Smooth muscle cell (in vitro differentiated cells): ENCODE data around the gene PTCSC3. TPM values are rescaled to one million over a fixed set of nuclear protein-coding genes. Genes with fewer than 3 reads are reported as not detected.

Source experiments
- DNase-seq: peaks from one replicate; lab custom pipeline; 2025; ENCODE audit not compliant: unreplicated experiment; lab: John Stamatoyannopoulos, UW
- H2AFZ ChIP-seq: fragments of 200-600 bp; sonication (generic); 2 replicates; pipeline ENCODE4 v1.6.0; 2016; ENCODE audit warnings: antibody characterized with exemption, low read depth, mild to moderate bottlenecking
- H3F3A ChIP-seq: fragments of 200-600 bp; sonication (generic); 2 replicates; pipeline ENCODE4 v1.6.0; 2017; ENCODE audit warnings: antibody characterized with exemption, low read depth
- H3K27ac ChIP-seq: fragments of 200-600 bp; sonication (generic); 2 replicates; pipeline ENCODE4 v1.5.1; 2016; ENCODE audit warnings: low read depth, mild to moderate bottlenecking
- H3K27me3 ChIP-seq: fragments of 200-600 bp; sonication (generic); 2 replicates; pipeline ENCODE4 v1.6.1; 2016; ENCODE audit warnings: low read depth, mild to moderate bottlenecking
- H3K36me3 ChIP-seq: fragments of 200-600 bp; sonication (generic); 2 replicates; pipeline ENCODE4 v1.5.1; 2016; ENCODE audit warnings: low read depth
- H3K4me1 ChIP-seq: fragments of 200-600 bp; sonication (generic); 2 replicates; pipeline ENCODE4 v1.5.1; 2016; ENCODE audit warnings: low read depth
- H3K4me2 ChIP-seq: fragments of 200-600 bp; sonication (generic); 2 replicates; pipeline ENCODE4 v1.6.0; 2016; ENCODE audit warnings: mild to moderate bottlenecking
- H3K4me3 ChIP-seq: fragments of 200-600 bp; sonication (generic); 2 replicates; pipeline ENCODE4 v1.5.1; 2016; ENCODE audit warnings: mild to moderate bottlenecking
- H3K79me2 ChIP-seq: fragments of 200-600 bp; sonication (generic); 2 replicates; pipeline ENCODE4 v1.6.0; 2016; ENCODE audit warnings: low read depth, mild to moderate bottlenecking
- H3K9ac ChIP-seq: fragments of 200-600 bp; sonication (generic); 2 replicates; pipeline ENCODE4 v1.6.0; 2016; ENCODE audit warnings: low read depth
- H3K9me3 ChIP-seq: fragments of 200-600 bp; sonication (generic); replicated peaks from 2 replicates; pipeline ENCODE4 v1.5.1; 2016; ENCODE audit warnings: low read depth
- H4K20me1 ChIP-seq: fragments of 200-600 bp; sonication (generic); 2 replicates; pipeline ENCODE4 v1.6.0; 2016; ENCODE audit warnings: low read depth
- WGBS: methylation state at CpG from one replicate; pipeline ENCODE4 v1.1.7; 2016; ENCODE audit warnings: low lambda C conversion rate; 5-methylcytosine and 5-hydroxymethylcytosine counted together
- polyA plus RNA-seq: library from polyadenylated mRNA; unstranded; fragments of >200 nt; fragmentation: Nextera tagmentation; extraction: Ambion mirVana; gene quantifications from 2 replicates; pipeline ENCODE4 v1.2.1, GENCODE V29; 2016
- total RNA-seq: library from RNA; depleted of rRNA; stranded (reverse); fragments of >200 nt; gene quantifications from 2 replicates; pipeline ENCODE4 v1.2.3, GENCODE V29; 2014
- TF ChIP-seq, protein P1 (sequence below): fragments of 200-600 bp; sonication (generic); IDR thresholded peaks from 2 replicates; pipeline ENCODE4 v1.5.1; 2017; ENCODE audit warnings: borderline replicate concordance, mild to moderate bottlenecking, antibody characterized with exemption; ENCODE audit not compliant: insufficient read depth, poor library complexity, severe bottlenecking

Gene PTCSC3
- total and polyA plus RNA-seq, 2 experiments from 2014 or later = not detected

DNA sequence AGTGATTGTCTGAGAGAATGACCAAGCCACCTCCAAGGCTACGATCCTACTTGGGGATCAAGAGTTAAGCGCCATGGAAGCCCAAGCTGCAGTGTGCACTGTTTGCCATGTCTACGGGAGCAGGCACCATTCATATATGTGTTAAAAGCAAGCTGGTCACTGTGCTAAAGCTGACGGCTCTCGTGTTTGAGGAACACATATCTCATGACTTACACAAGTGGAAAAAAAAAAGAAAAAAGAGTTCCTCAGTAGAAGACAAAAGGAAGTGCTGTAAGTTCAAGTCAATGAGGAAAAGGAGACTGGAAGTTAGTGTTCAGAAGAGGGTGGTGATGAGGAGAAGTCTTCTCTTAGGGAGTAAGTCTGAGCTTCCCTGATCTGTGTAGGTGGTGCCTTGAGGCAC is 4.9 kb upstream of the PTCSC3 start:
- H3K4me3 ChIP-seq = no peak overlapping the region
- no peak for DNase-seq
- H3K9ac ChIP-seq = no peak overlapping the region
- no peaks in the 10 kb centered on the region for H3K27me3 ChIP-seq
- no peaks in the 10 kb centered on the region for H3K4me1 ChIP-seq
- H3F3A ChIP-seq = no peaks in the 10 kb centered on the region
- H3K9me3 ChIP-seq = no peaks in the 10 kb centered on the region
- WGBS = 93% methylated on average over 5 of the region's 5 CpGs
- H3K36me3 ChIP-seq = no peaks in the 10 kb centered on the region
- no peaks in the 10 kb centered on the region for H3K79me2 ChIP-seq
- no peaks in the 10 kb centered on the region for H4K20me1 ChIP-seq
- no peak overlapping the region for H3K27ac ChIP-seq
- TF ChIP-seq, protein P1, sequence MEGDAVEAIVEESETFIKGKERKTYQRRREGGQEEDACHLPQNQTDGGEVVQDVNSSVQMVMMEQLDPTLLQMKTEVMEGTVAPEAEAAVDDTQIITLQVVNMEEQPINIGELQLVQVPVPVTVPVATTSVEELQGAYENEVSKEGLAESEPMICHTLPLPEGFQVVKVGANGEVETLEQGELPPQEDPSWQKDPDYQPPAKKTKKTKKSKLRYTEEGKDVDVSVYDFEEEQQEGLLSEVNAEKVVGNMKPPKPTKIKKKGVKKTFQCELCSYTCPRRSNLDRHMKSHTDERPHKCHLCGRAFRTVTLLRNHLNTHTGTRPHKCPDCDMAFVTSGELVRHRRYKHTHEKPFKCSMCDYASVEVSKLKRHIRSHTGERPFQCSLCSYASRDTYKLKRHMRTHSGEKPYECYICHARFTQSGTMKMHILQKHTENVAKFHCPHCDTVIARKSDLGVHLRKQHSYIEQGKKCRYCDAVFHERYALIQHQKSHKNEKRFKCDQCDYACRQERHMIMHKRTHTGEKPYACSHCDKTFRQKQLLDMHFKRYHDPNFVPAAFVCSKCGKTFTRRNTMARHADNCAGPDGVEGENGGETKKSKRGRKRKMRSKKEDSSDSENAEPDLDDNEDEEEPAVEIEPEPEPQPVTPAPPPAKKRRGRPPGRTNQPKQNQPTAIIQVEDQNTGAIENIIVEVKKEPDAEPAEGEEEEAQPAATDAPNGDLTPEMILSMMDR = no peak
- H2AFZ ChIP-seq = no peak overlapping the region
- H3K4me2 ChIP-seq = no peak overlapping the region

GRCh38 chr14:36177489-36177888 is 967 bp upstream of the PTCSC3 start:
- no peak overlapping the region for H3K27ac ChIP-seq
- TF ChIP-seq, protein P1 = no peak
- no peaks in the 10 kb centered on the region for H3K79me2 ChIP-seq
- no peaks in the 10 kb centered on the region for H3K27me3 ChIP-seq
- no peak overlapping the region for H3K9ac ChIP-seq
- no peaks in the 10 kb centered on the region for H3K4me1 ChIP-seq
- no peaks in the 10 kb centered on the region for H3F3A ChIP-seq
- no peaks in the 10 kb centered on the region for H3K9me3 ChIP-seq
- no peaks in the 10 kb centered on the region for H4K20me1 ChIP-seq
- no peak for DNase-seq
- no peaks in the 10 kb centered on the region for H3K36me3 ChIP-seq
- no peak overlapping the region for H2AFZ ChIP-seq
- no peak overlapping the region for H3K4me2 ChIP-seq
- no peak overlapping the region for H3K4me3 ChIP-seq
- 80% methylated on average over 1 of the region's 1 CpG for WGBS

DNA sequence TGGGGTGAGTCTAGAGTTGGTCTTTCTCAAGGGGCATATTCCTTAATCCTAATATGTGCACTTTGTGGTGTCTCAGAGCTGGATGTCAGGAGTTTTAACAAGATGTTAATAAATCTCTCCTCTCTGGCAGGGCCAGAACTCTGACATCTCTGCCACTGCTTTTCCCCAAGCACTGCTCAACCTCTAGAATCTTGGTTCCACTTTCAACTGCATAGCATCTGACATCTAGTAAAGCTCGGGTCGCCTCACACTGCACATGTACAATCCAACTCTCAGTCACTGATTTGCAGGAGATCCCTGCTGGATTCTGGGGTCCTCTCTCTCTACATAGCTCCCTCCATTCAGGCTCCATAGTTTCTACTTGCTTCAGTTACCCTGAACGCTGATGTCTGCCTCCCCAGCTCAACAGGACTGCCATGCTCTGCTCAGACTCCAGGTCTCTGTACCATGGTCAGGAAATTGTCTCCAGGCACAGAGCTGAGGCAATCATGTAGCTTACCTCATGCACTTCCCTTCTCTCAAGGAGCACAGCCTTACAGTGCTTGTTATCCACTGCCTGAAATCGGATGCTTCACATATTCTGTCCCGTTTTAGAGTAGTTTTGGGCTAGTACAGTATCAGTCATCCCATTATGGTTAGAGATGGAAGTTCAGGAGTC is 1.6 kb downstream of the PTCSC3 start:
- Histone ChIP-seq H3K27me3 (no peaks in the 10 kb centered on the region), H3K36me3 (no peaks in the 10 kb centered on the region), H3K9ac (no peak overlapping the region), H3K4me3 (no peak overlapping the region), H3K9me3 (no peaks in the 10 kb centered on the region), H4K20me1 (no peaks in the 10 kb centered on the region), H3K79me2 (no peaks in the 10 kb centered on the region), H3K4me1 (no peaks in the 10 kb centered on the region), H3K27ac (no peak overlapping the region), H3K4me2 (no peak overlapping the region), H2AFZ (no peak overlapping the region), H3F3A (no peaks in the 10 kb centered on the region)
- WGBS = 89% methylated on average over 5 of the region's 5 CpGs
- DNase-seq = no peak
- TF ChIP-seq, protein P1 = no peak

GRCh38 chr14:36173161-36173560 is 3.4 kb downstream of the PTCSC3 start:
- Histone ChIP-seq H3K9ac (no peak overlapping the region), H2AFZ (no peak overlapping the region), H3K9me3 (no peaks in the 10 kb centered on the region), H3K4me1 (no peaks in the 10 kb centered on the region), H3F3A (no peaks in the 10 kb centered on the region), H3K27ac (no peak overlapping the region), H3K27me3 (no peaks in the 10 kb centered on the region), H3K4me2 (no peak overlapping the region), H3K79me2 (no peaks in the 10 kb centered on the region), H3K4me3 (no peak overlapping the region), H3K36me3 (no peaks in the 10 kb centered on the region), H4K20me1 (no peaks in the 10 kb centered on the region)
- TF ChIP-seq, protein P1 = no peak
- 68% methylated on average over 1 of the region's 1 CpG for WGBS
- no peak for DNase-seq
